SK-N-SH (cell line): ENCODE data around the gene SUCNR1.

Experiments used
- CHD2 ChIP-seq: fragments of 150-350 bp; IDR thresholded peaks from 2 replicates; pipeline ENCODE4 v1.6.1; 2018; ENCODE audit warnings: low read length; ENCODE audit not compliant: partially characterized antibody
- CTCF ChIP-seq: fragments of 200-600 bp; sonication (generic); IDR thresholded peaks from 2 replicates; pipeline ENCODE4 v1.6.1; 2017; ENCODE audit warnings: antibody characterized with exemption, mild to moderate bottlenecking, moderate library complexity
- EP300 ChIP-seq, 2 experiments: IDR thresholded peaks; 2 replicates each; pipeline versions ENCODE4 v1.4.0 to v1.6.1; 2012; ENCODE audit warnings: borderline replicate concordance in 1 of 2, low read depth in 1 of 2, low read length in 1 of 2
- EZH2phosphoT487 ChIP-seq: fragments of 200-600 bp; sonication (generic); IDR thresholded peaks from 2 replicates; pipeline ENCODE4 v1.6.1; 2017; ENCODE audit warnings: low read depth, mixed run types, mild to moderate bottlenecking, antibody characterized with exemption, moderate library complexity, borderline replicate concordance
- FOXJ3 ChIP-seq: sonication (generic); formaldehyde crosslinking; IDR thresholded peaks from 2 replicates; pipeline ENCODE4 v1.5.1; 2020; ENCODE audit warnings: mild to moderate bottlenecking, missing genetic modification reagents
- MAX ChIP-seq: IDR thresholded peaks from 2 replicates; pipeline ENCODE4 v1.4.0; 2012; ENCODE audit warnings: low read depth
- MXI1 ChIP-seq: IDR thresholded peaks from 2 replicates; pipeline ENCODE4 v1.6.1; 2012; ENCODE audit warnings: mild to moderate bottlenecking, low read depth, low read length, improper control_type of control experiment
- POLR2AphosphoS5 ChIP-seq: IDR thresholded peaks from 2 replicates; pipeline ENCODE4 v1.6.1; 2012; ENCODE audit warnings: low read depth, low read length
- RAD21 ChIP-seq: IDR thresholded peaks from 2 replicates; pipeline ENCODE4 v1.6.1; 2012; ENCODE audit warnings: mild to moderate bottlenecking, low read length
- RCOR1 ChIP-seq: fragments of 150-350 bp; IDR thresholded peaks from 2 replicates; pipeline ENCODE4 v1.6.1; 2017; ENCODE audit warnings: antibody characterized with exemption, low read length
- TEAD4 ChIP-seq: IDR thresholded peaks from 2 replicates; pipeline ENCODE4 v1.4.0; 2012; ENCODE audit warnings: mild to moderate bottlenecking, borderline replicate concordance; ENCODE audit not compliant: insufficient read depth

DNA sequence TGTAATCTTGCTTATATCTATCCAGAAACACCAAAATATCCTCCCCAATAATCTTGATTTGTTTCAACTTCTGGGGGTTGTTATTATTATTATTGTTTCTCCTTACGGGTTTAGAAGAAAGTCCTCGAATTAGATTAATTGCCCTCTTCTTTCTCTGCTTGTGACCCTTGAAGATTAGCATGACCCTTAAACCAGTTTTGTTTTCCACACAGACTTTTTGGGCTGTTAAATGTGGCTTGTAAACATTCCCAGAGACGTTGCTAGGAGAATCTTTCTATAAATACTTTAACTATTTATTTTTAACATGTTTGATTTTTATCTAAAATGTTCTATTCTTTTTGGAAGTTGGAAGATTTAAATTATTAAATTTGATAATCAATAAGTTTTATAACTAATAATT lies 4.3 kb upstream of the SUCNR1 start:
- no peak for TF ChIP-seq RAD21
- no peak for TF ChIP-seq MAX
- TF ChIP-seq CHD2: no peak
- no peak for TF ChIP-seq CTCF
- TF ChIP-seq POLR2AphosphoS5: no peak
- TF ChIP-seq TEAD4: no peak
- TF ChIP-seq EZH2phosphoT487: no peak
- TF ChIP-seq EP300 (IDR thresholded peaks at IDR 0.05; ENCODE audit: borderline replicate concordance in 1 of 2, low read depth in 1 of 2, low read length in 1 of 2): no peak
- no peak for TF ChIP-seq FOXJ3 (CRISPR knock-in tag)
- no peak for TF ChIP-seq MXI1
- no peak for TF ChIP-seq RCOR1
